NCI-H1105 treated with DMSO at 0.1 percent for 48 hours (cell line): Measurements from ENCODE around the gene FAT1.
"Not testable (repeated sequence)": the region's sequence is repeated elsewhere in the genome, so short reads cannot be mapped to it uniquely, and the experiment has no call there.

Source experiments
- DNase-seq: peaks from one replicate; lab custom pipeline; 2025; lab: John Stamatoyannopoulos, UW

The FAT1 gene

GRCh38 chr4:186723292-186724057 is at the start of gene FAT1:
TSS of gene FAT1 (minus strand) at chr4:186723856. CDS start at chr4:186709827, 14,029 bp downstream.
- DNase-seq, result peak; percentile 36

GRCh38 chr4:186772936-186773487 is 49.4 kb upstream of the FAT1 start:
- no peak for DNase-seq

GRCh38 chr4:186771624-186772023 is 48.0 kb upstream of the FAT1 start:
- DNase-seq, result no peak

- no peak for DNase-seq
These were observed 47.0 kb upstream of the FAT1 start for GRCh38 chr4:186770481-186771175.

- DNase-seq, result no peak
These were observed 44.1 kb upstream of the FAT1 start for GRCh38 chr4:186767794-186768193.

GRCh38 chr4:186765673-186766546 is 42.3 kb upstream of the FAT1 start:
- no peak for DNase-seq

GRCh38 chr4:186765138-186765537 is 41.5 kb upstream of the FAT1 start:
- DNase-seq, result no peak

- DNase-seq, result no peak
These were observed 40.8 kb upstream of the FAT1 start for GRCh38 chr4:186764457-186764856.

GRCh38 chr4:186762865-186763264 is 39.2 kb upstream of the FAT1 start:
- DNase-seq, result no peak

- no peak for DNase-seq
These were observed 38.7 kb upstream of the FAT1 start for GRCh38 chr4:186762361-186762760.

- not testable (repeated sequence) for DNase-seq
These were observed 38.3 kb upstream of the FAT1 start for GRCh38 chr4:186761956-186762355.

GRCh38 chr4:186761393-186761792 is 37.7 kb upstream of the FAT1 start:
- DNase-seq, result no peak

GRCh38 chr4:186760576-186760975 is 36.9 kb upstream of the FAT1 start:
- DNase-seq, result no peak

- no peak for DNase-seq
These were observed 36.3 kb upstream of the FAT1 start for GRCh38 chr4:186759990-186760389.

- no peak for DNase-seq
These were observed 35.5 kb upstream of the FAT1 start for GRCh38 chr4:186758929-186759682.

GRCh38 chr4:186757696-186758355 is 34.2 kb upstream of the FAT1 start:
- no peak for DNase-seq

GRCh38 chr4:186756550-186756949 is 32.9 kb upstream of the FAT1 start:
- DNase-seq, result not testable (repeated sequence)

- DNase-seq, result no peak
These were observed 32.2 kb upstream of the FAT1 start for GRCh38 chr4:186755550-186756519.

- DNase-seq, result no peak
These were observed 31.3 kb upstream of the FAT1 start for GRCh38 chr4:186754976-186755375.

GRCh38 chr4:186752325-186752724 is 28.7 kb upstream of the FAT1 start:
- DNase-seq, result no peak
